ENCODE data around the gene AUH.

DNA sequence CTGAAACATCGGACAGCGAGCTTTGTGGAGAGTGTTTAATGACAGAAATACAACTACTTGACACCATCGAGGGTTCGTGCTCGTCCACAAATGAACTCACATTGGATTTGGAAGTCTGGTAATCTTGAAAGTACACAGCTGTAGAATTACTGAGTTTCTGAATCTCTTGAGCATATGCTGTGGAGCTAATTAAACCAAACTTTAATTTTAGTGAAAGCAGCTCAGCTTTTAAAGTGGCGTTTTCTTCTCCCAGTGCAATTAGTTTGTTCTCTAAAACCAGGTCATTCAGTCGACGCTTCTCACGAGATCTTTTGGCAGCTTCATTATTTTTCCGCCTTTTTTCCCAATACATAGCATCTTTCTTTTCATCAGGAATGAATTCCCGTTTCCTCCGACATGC, 48.4 kb upstream of the AUH start:
- TF ChIP-seq SNAPC5 (CRISPR knock-in tag; IDR thresholded peaks at IDR 0.05): no peak
- no peak for TF ChIP-seq POLR2A (conservative IDR thresholded peaks at IDR 0.05)
- no peak for TF ChIP-seq SIN3B (IDR thresholded peaks at IDR 0.05; ENCODE audit: low read depth)
- TF ChIP-seq CEBPB (tag; IDR thresholded peaks at IDR 0.05): no peak
- TF ChIP-seq MEF2A (IDR thresholded peaks at IDR 0.05; ENCODE audit: control insufficient read depth, low read depth, low read length): no peak
- TF ChIP-seq EP300 (IDR thresholded peaks at IDR 0.05; ENCODE audit: low read length): no peak

Measured in K562 (cell line).